Activated CD4-positive, alpha-beta T cell treated with anti-CD3 and anti-CD28 coated beads, Interleukin-2, amount 50 U/mL, for 4 hours (primary cell): ENCODE results near the gene NRP1.

ENCODE experiments used
- DNase-seq, 2 experiments: peaks; one replicate each; pipeline ENCODE4 v3.0.0-alpha.2; 2020

NRP1 gene

GRCh38 chr10:33256458-33256857, 78.0 kb downstream of the NRP1 start:
- no peak for DNase-seq

- no peak for DNase-seq
Observed at GRCh38 chr10:33254556-33255160, 79.8 kb downstream of the NRP1 start.

GRCh38 chr10:33253411-33253810, 81.1 kb downstream of the NRP1 start:
- no peak for DNase-seq

GRCh38 chr10:33252794-33253203, 81.7 kb downstream of the NRP1 start:
- no peak for DNase-seq

GRCh38 chr10:33252324-33252723, 82.1 kb downstream of the NRP1 start:
- no peak for DNase-seq

GRCh38 chr10:33249659-33250345, 84.7 kb downstream of the NRP1 start:
- DNase-seq, result no peak

GRCh38 chr10:33249137-33249536, 85.3 kb downstream of the NRP1 start:
- DNase-seq, result no peak

GRCh38 chr10:33248638-33249037, 85.8 kb downstream of the NRP1 start:
- DNase-seq, result no peak

GRCh38 chr10:33247221-33247922, 87.1 kb downstream of the NRP1 start:
- DNase-seq, result no peak

- no peak for DNase-seq
Observed at GRCh38 chr10:33245343-33245742, 89.1 kb downstream of the NRP1 start.

- DNase-seq, result no peak
Observed at GRCh38 chr10:33244354-33244967, 90.0 kb downstream of the NRP1 start.

GRCh38 chr10:33243703-33244102, 90.8 kb downstream of the NRP1 start:
- DNase-seq, result no peak

GRCh38 chr10:33242931-33243330, 91.5 kb downstream of the NRP1 start:
- DNase-seq, result no peak

GRCh38 chr10:33241351-33241750, 93.1 kb downstream of the NRP1 start:
- DNase-seq, result no peak

- DNase-seq, result no peak
Observed at GRCh38 chr10:33240931-33241330, 93.5 kb downstream of the NRP1 start.

GRCh38 chr10:33240258-33240657, 94.2 kb downstream of the NRP1 start:
- DNase-seq, result no peak

GRCh38 chr10:33239257-33239656, 95.2 kb downstream of the NRP1 start:
- DNase-seq, result no peak

GRCh38 chr10:33238643-33239042, 95.8 kb downstream of the NRP1 start:
- no peak for DNase-seq

GRCh38 chr10:33237736-33238624, 96.5 kb downstream of the NRP1 start:
- no peak for DNase-seq

GRCh38 chr10:33236916-33237315, 97.6 kb downstream of the NRP1 start:
- DNase-seq, result no peak

GRCh38 chr10:33235951-33236350, 98.5 kb downstream of the NRP1 start:
- no peak for DNase-seq

- no peak for DNase-seq
Observed at GRCh38 chr10:33235251-33235884, 99.1 kb downstream of the NRP1 start.
